ENCODE data around the gene CNST. TPM values are rescaled to one million over a fixed set of nuclear protein-coding genes. Genes with fewer than 3 reads are reported as not detected.
"Not testable (repeated sequence)": the region's sequence is repeated elsewhere in the genome, so short reads cannot be mapped to it uniquely, and the experiment has no call there.

Gene CNST
- total RNA-seq, 4 donors from 2014 or later: 38.8 to 49.5 (median 41.7) TPM

GRCh38 chr1:246690100-246690499 is 123.8 kb downstream of the CNST start:
- no peaks in the 10 kb centered on the region for H3K36me3 ChIP-seq
- no peak for DNase-seq
- no peaks in the 10 kb centered on the region for H3K9me3 ChIP-seq
- H3K4me1 ChIP-seq: peaks cover 0 to 11% of the 10 kb centered on the region in 2 donors
- H3K27me3 ChIP-seq: no peaks in the 10 kb centered on the region
- no peak for TF ChIP-seq POLR2A (IDR thresholded peaks at IDR 0.05)
- no peak for TF ChIP-seq CTCF (IDR thresholded peaks at IDR 0.05)
- no peak overlapping the region for H3K4me3 ChIP-seq (replicated peaks in 1 of 3)
- WGBS, 2 donors: 73 to 76% methylated on average over 12 of the region's 12 CpGs
- intact Hi-C loops (cut with DNase I): loop anchor here (10.0 kb wide), 1 partner anchor 125 kb away; the partner anchor contains the start of genes CNST and TFB2M
- peak overlapping the region in 1 of 3 donors; percentile 26 for H3K27ac ChIP-seq

- H3K36me3 ChIP-seq: no peaks in the 10 kb centered on the region
- H3K4me3 ChIP-seq (replicated peaks in 1 of 3): no peak overlapping the region
- peaks cover 0 to 12% of the 10 kb centered on the region in 2 donors for H3K4me1 ChIP-seq
- no peak for TF ChIP-seq CTCF (IDR thresholded peaks at IDR 0.05)
- TF ChIP-seq POLR2A (IDR thresholded peaks at IDR 0.05): no peak
- intact Hi-C loops (cut with DNase I): loop anchor here (10.0 kb wide), 1 partner anchor 127 kb away; the partner anchor contains the start of genes CNST and TFB2M
- no peaks in the 10 kb centered on the region for H3K9me3 ChIP-seq
- no peak overlapping the region for H3K27ac ChIP-seq
- WGBS, 2 donors: 65 to 77% methylated on average over 15 of the region's 15 CpGs
- H3K27me3 ChIP-seq: no peaks in the 10 kb centered on the region
- DNase-seq: no peak
Observed at GRCh38 chr1:246691622-246692495, 125.6 kb downstream of the CNST start.

- 91 to 92% methylated on average over 10 of the region's 10 CpGs for WGBS, 2 donors
- not testable (repeated sequence) for DNase-seq; H3K4me3 ChIP-seq (replicated peaks in 1 of 3); H3K27me3 ChIP-seq; H3K9me3 ChIP-seq; H3K36me3 ChIP-seq; H3K27ac ChIP-seq
- intact Hi-C loops (cut with DNase I): loop anchor here (10.0 kb wide), 1 partner anchor 130 kb away; the partner anchor contains the start of genes CNST and TFB2M
- H3K4me1 ChIP-seq: peaks cover 0 to 14% of the 10 kb centered on the region in 2 donors
Observed at GRCh38 chr1:246694213-246694895, 128.1 kb downstream of the CNST start.

- 37 to 54% methylated on average over 3 of the region's 3 CpGs for WGBS, 2 donors
- TF ChIP-seq POLR2A (IDR thresholded peaks at IDR 0.05) (no peak), CTCF (IDR thresholded peaks at IDR 0.05) (no peak)
Observed at GRCh38 chr1:246695136-246695535, 128.9 kb downstream of the CNST start.

GRCh38 chr1:246695666-246696065 is 129.4 kb downstream of the CNST start:
- Histone ChIP-seq H3K36me3 (no peaks in the 10 kb centered on the region), H3K4me3 (replicated peaks in 1 of 3) (no peak overlapping the region), H3K27me3 (no peaks in the 10 kb centered on the region), H3K9me3 (no peaks in the 10 kb centered on the region), H3K27ac (no peak overlapping the region), H3K4me1 (peaks cover 0 to 7% of the 10 kb centered on the region in 2 donors)
- DNase-seq: no peak
- 90 to 96% methylated on average over 5 of the region's 5 CpGs for WGBS, 2 donors
- intact Hi-C loops (cut with DNase I): loop anchor here (5.0 to 10.0 kb wide), 3 partner anchors 57 to 188 kb away; partner anchors contain the start of genes CNST, SMYD3 and TFB2M
- TF ChIP-seq CTCF (IDR thresholded peaks at IDR 0.05): no peak
- no peak for TF ChIP-seq POLR2A (IDR thresholded peaks at IDR 0.05)

More at GRCh38 chr1:246695136-246695535, 128.9 kb downstream of the CNST start:
- H3K9me3 ChIP-seq: no peaks in the 10 kb centered on the region
- intact Hi-C loops (cut with DNase I): loop anchor here (5.0 to 10.0 kb wide), 3 partner anchors 57 to 188 kb away; partner anchors contain the start of genes CNST, SMYD3 and TFB2M
- H3K4me1 ChIP-seq: peaks cover 0 to 7% of the 10 kb centered on the region in 2 donors
- H3K27me3 ChIP-seq: no peaks in the 10 kb centered on the region
- H3K4me3 ChIP-seq (replicated peaks in 1 of 3): no peak overlapping the region
- no peak overlapping the region for H3K27ac ChIP-seq
- no peaks in the 10 kb centered on the region for H3K36me3 ChIP-seq
- DNase-seq: peak; percentile 10 to 12
